ENCODE data around the gene RHOJ.
A peak's percentile ranks its signal among the peaks of the same experiment; 100 is the strongest.

The RHOJ gene

GRCh38 chr14:63205866-63206265 lies 1.6 kb downstream of the RHOJ start:
- DNase-seq (ENCODE audit: low spot score) = no peak

- no peak for DNase-seq (ENCODE audit: low spot score)
Measured at GRCh38 chr14:63209160-63209559, 4.9 kb downstream of the RHOJ start.

GRCh38 chr14:63210812-63211211 lies 6.6 kb downstream of the RHOJ start:
- no peak for DNase-seq (ENCODE audit: low spot score)

GRCh38 chr14:63212209-63212608 lies 8.0 kb downstream of the RHOJ start:
- no peak for DNase-seq (ENCODE audit: low spot score)

GRCh38 chr14:63212776-63213500 lies 8.7 kb downstream of the RHOJ start:
- DNase-seq (ENCODE audit: low spot score) = no peak

GRCh38 chr14:63214417-63215196 lies 10.4 kb downstream of the RHOJ start:
- DNase-seq (ENCODE audit: low spot score) = no peak

- DNase-seq (ENCODE audit: low spot score) = no peak
Measured at GRCh38 chr14:63220526-63220925, 16.3 kb downstream of the RHOJ start.

GRCh38 chr14:63223596-63223995 lies 19.4 kb downstream of the RHOJ start:
- DNase-seq (ENCODE audit: low spot score) = no peak

- DNase-seq (ENCODE audit: low spot score) = no peak
Measured at GRCh38 chr14:63224196-63224595, 20.0 kb downstream of the RHOJ start.

GRCh38 chr14:63228217-63228616 lies 24.0 kb downstream of the RHOJ start:
- DNase-seq (ENCODE audit: low spot score) = no peak

- no peak for DNase-seq (ENCODE audit: low spot score)
Measured at GRCh38 chr14:63229330-63230059, 25.3 kb downstream of the RHOJ start.

- no peak for DNase-seq (ENCODE audit: low spot score)
Measured at GRCh38 chr14:63231766-63232165, 27.5 kb downstream of the RHOJ start.

- no peak for DNase-seq (ENCODE audit: low spot score)
Measured at GRCh38 chr14:63237791-63238190, 33.5 kb downstream of the RHOJ start.

- no peak for DNase-seq (ENCODE audit: low spot score)
Measured at GRCh38 chr14:63240221-63240620, 36.0 kb downstream of the RHOJ start.

GRCh38 chr14:63241096-63241495 lies 36.9 kb downstream of the RHOJ start:
- DNase-seq (ENCODE audit: low spot score) = no peak

GRCh38 chr14:63243646-63244045 lies 39.4 kb downstream of the RHOJ start:
- no peak for DNase-seq (ENCODE audit: low spot score)

- no peak for DNase-seq (ENCODE audit: low spot score)
Measured at GRCh38 chr14:63245893-63246292, 41.6 kb downstream of the RHOJ start.

GRCh38 chr14:63248211-63248610 lies 44.0 kb downstream of the RHOJ start:
- DNase-seq (ENCODE audit: low spot score) = peak; percentile 44

GRCh38 chr14:63249092-63249491 lies 44.8 kb downstream of the RHOJ start:
- DNase-seq (ENCODE audit: low spot score) = no peak

GRCh38 chr14:63257299-63257698 lies 53.1 kb downstream of the RHOJ start:
- no peak for DNase-seq (ENCODE audit: low spot score)

- no peak for DNase-seq (ENCODE audit: low spot score)
Measured at GRCh38 chr14:63262446-63262845, 58.2 kb downstream of the RHOJ start.

- DNase-seq (ENCODE audit: low spot score) = no peak
Measured at GRCh38 chr14:63266106-63266505, 61.9 kb downstream of the RHOJ start.

GRCh38 chr14:63267171-63267570 lies 62.9 kb downstream of the RHOJ start:
- DNase-seq (ENCODE audit: low spot score) = no peak
